ENCODE results near the gene SEPTIN3.

The SEPTIN3 gene

DNA sequence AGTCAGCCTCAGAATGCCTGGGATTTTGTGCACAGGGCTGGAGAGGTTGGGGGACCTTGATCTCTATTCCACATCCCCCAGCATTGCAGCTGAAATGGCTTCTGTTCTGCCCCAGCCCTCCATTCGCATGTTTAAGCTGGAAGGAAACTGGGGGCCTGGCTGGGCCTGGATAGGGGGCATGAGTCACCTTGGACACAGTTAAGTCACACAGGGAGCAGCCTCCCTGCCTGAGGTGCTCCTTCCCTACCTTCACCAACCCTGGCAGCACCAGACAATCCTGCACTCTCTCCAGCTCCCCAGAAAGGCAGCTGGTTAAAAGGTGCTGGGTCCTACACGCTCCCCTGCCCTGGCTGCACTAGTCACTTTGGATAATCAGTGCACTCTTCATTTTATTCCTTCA lies 16.5 kb upstream of the SEPTIN3 start:
- TF ChIP-seq CTCF (IDR thresholded peaks at IDR 0.05; ENCODE audit: borderline replicate concordance, insufficient read depth, low read depth, low read length), result no peak
- H3K4me3 ChIP-seq (ENCODE audit: low read depth, low read length), result no peak overlapping the region

DNA sequence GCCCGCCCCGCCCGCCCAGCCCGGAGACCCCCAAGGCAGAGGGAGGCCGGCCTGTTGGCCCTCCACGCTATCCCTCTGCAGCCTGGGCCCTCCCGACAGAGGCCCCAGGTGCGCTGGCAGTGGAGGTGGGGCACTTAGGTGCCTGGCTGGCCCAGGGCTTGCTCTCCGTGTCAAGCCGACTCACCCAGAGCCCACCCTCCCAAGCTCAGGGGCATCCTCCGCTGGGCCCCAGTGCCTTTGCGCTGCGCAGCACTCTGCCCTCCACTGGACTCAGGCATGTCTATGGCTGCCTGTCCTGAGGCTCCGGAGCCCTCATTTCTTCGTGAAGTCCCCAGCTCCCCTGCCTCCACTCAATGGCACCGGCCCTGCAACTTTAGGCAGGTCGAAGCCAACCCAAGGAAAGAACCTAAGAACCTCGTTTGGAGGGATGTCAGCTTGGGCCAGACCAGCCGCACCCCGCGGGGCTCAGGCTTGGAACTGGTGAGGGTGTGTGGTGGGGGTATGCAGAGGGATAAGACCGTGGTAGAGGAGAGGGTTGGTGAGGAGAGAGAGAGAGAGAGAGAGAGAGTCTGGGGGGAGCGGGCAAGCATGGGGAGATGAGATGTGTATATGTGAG lies 11.2 kb upstream of the SEPTIN3 start:
- TF ChIP-seq CTCF (IDR thresholded peaks at IDR 0.05; ENCODE audit: borderline replicate concordance, insufficient read depth, low read depth, low read length), result no peak
- no peak overlapping the region for H3K4me3 ChIP-seq (ENCODE audit: low read depth, low read length)

GRCh38 chr22:41963453-41964111 lies 5.7 kb upstream of the SEPTIN3 start:
- H3K4me3 ChIP-seq (ENCODE audit: low read depth, low read length), result no peak overlapping the region
- TF ChIP-seq CTCF (IDR thresholded peaks at IDR 0.05; ENCODE audit: borderline replicate concordance, insufficient read depth, low read depth, low read length), result no peak

- no peak overlapping the region for H3K4me3 ChIP-seq (ENCODE audit: low read depth, low read length)
- no peak for TF ChIP-seq CTCF (IDR thresholded peaks at IDR 0.05; ENCODE audit: borderline replicate concordance, insufficient read depth, low read depth, low read length)
Measured at GRCh38 chr22:41964112-41964491, 5.1 kb upstream of the SEPTIN3 start.

DNA sequence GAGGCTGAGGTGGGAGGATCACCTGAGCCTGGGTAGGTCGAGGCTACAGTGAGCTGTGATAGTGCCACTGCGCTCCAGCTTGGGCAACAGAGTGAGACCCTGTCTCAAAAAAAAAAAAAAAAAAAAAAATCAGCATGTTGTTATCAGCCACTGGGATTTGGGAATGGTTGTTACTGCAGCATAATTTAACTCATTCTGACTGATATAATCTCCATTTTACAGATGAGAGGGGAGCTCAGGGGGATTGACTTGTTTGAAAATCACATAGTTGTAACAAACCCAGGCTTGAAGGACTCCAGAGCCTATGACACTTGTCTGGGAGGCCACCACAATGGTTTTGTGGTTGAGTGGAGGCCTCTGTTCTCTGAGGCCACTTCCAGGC lies 3.0 kb upstream of the SEPTIN3 start:
- no peak for TF ChIP-seq CTCF (IDR thresholded peaks at IDR 0.05; ENCODE audit: borderline replicate concordance, insufficient read depth, low read depth, low read length)
- H3K4me3 ChIP-seq (ENCODE audit: low read depth, low read length), result no peak overlapping the region

- peak; percentile 23; the same call in 1 of the 2 replicates for TF ChIP-seq CTCF (IDR thresholded peaks at IDR 0.05; ENCODE audit: borderline replicate concordance, insufficient read depth, low read depth, low read length)
- H3K4me3 ChIP-seq (ENCODE audit: low read depth, low read length), result no peak overlapping the region
Measured at GRCh38 chr22:41966607-41967240, 2.5 kb upstream of the SEPTIN3 start.

- TF ChIP-seq CTCF (IDR thresholded peaks at IDR 0.05; ENCODE audit: borderline replicate concordance, insufficient read depth, low read depth, low read length), result no peak
- no peak overlapping the region for H3K4me3 ChIP-seq (ENCODE audit: low read depth, low read length)
Measured at GRCh38 chr22:41968601-41969000, 642 bp upstream of the SEPTIN3 start.

Data from GM12875 (cell line).